ENCODE measurements around the gene FMO5. TPM values are rescaled to one million over a fixed set of nuclear protein-coding genes. Genes with fewer than 3 reads are reported as not detected.

FMO5 gene
- polyA plus RNA-seq, 1 donor from 2014 or later: not detected

GRCh38 chr1:147213271-147213670 lies 11.9 kb downstream of the FMO5 start:
- H3K9me2 ChIP-seq (ENCODE audit: insufficient read depth, low read length): no peaks in the 10 kb centered on the region
- no peaks in the 10 kb centered on the region for H3K27me3 ChIP-seq (ENCODE audit: insufficient read depth, low read depth, low read length)
- H3K36me3 ChIP-seq (ENCODE audit: insufficient read depth, low read length): no peaks in the 10 kb centered on the region
- H3F3A ChIP-seq (ENCODE audit: insufficient read depth, low read length, poor library complexity, severe bottlenecking): no peaks in the 10 kb centered on the region
- H2AFZ ChIP-seq (ENCODE audit: low read depth, low read length): no peak overlapping the region
- no peak overlapping the region for H3K4me3 ChIP-seq (ENCODE audit: low read length)
- H3K9ac ChIP-seq (ENCODE audit: low read length): no peak overlapping the region
- no peaks in the 10 kb centered on the region for H4K20me1 ChIP-seq (ENCODE audit: insufficient read depth)
- no peak overlapping the region for H3K4me2 ChIP-seq (ENCODE audit: low read length)
- no peak overlapping the region for H3K27ac ChIP-seq (ENCODE audit: low read length)
- TF ChIP-seq EP300 (conservative IDR thresholded peaks at IDR 0.05; ENCODE audit: poor library complexity, severe bottlenecking) (no peak), POLR2AphosphoS5 (IDR thresholded peaks at IDR 0.05) (no peak), SMC3 (conservative IDR thresholded peaks at IDR 0.05; ENCODE audit: poor library complexity) (no peak), EZH2 (IDR thresholded peaks at IDR 0.05; ENCODE audit: borderline replicate concordance, insufficient read depth, low read length, poor library complexity, severe bottlenecking) (no peak), TAF1 (IDR thresholded peaks at IDR 0.05; ENCODE audit: low read depth) (no peak), MXI1 (conservative IDR thresholded peaks at IDR 0.05; ENCODE audit: poor library complexity, severe bottlenecking) (no peak), REST (IDR thresholded peaks at IDR 0.05; ENCODE audit: borderline replicate concordance) (no peak), RAD21 (conservative IDR thresholded peaks at IDR 0.05) (no peak)
- TF ChIP-seq, protein P1, sequence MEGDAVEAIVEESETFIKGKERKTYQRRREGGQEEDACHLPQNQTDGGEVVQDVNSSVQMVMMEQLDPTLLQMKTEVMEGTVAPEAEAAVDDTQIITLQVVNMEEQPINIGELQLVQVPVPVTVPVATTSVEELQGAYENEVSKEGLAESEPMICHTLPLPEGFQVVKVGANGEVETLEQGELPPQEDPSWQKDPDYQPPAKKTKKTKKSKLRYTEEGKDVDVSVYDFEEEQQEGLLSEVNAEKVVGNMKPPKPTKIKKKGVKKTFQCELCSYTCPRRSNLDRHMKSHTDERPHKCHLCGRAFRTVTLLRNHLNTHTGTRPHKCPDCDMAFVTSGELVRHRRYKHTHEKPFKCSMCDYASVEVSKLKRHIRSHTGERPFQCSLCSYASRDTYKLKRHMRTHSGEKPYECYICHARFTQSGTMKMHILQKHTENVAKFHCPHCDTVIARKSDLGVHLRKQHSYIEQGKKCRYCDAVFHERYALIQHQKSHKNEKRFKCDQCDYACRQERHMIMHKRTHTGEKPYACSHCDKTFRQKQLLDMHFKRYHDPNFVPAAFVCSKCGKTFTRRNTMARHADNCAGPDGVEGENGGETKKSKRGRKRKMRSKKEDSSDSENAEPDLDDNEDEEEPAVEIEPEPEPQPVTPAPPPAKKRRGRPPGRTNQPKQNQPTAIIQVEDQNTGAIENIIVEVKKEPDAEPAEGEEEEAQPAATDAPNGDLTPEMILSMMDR (IDR thresholded peaks at IDR 0.05; ENCODE audit: poor library complexity, severe bottlenecking): no peak
- H3K9me3 ChIP-seq (ENCODE audit: low read length): no peaks in the 10 kb centered on the region
- no peaks in the 10 kb centered on the region for H3K79me2 ChIP-seq (replicated peaks; ENCODE audit: insufficient read depth, low read length)

GRCh38 chr1:147211577-147211976 lies 13.6 kb downstream of the FMO5 start:
- no peak overlapping the region for H3K27ac ChIP-seq (ENCODE audit: low read length)
- no peaks in the 10 kb centered on the region for H3F3A ChIP-seq (ENCODE audit: insufficient read depth, low read length, poor library complexity, severe bottlenecking)
- no peaks in the 10 kb centered on the region for H3K9me3 ChIP-seq (ENCODE audit: low read length)
- H3K4me2 ChIP-seq (ENCODE audit: low read length): no peak overlapping the region
- H3K4me3 ChIP-seq (ENCODE audit: low read length): no peak overlapping the region
- no peaks in the 10 kb centered on the region for H3K27me3 ChIP-seq (ENCODE audit: insufficient read depth, low read depth, low read length)
- H4K20me1 ChIP-seq (ENCODE audit: insufficient read depth): no peaks in the 10 kb centered on the region
- H3K9ac ChIP-seq (ENCODE audit: low read length): no peak overlapping the region
- no peaks in the 10 kb centered on the region for H3K9me2 ChIP-seq (ENCODE audit: insufficient read depth, low read length)
- TF ChIP-seq POLR2AphosphoS5 (IDR thresholded peaks at IDR 0.05) (no peak), REST (IDR thresholded peaks at IDR 0.05; ENCODE audit: borderline replicate concordance) (no peak), TAF1 (IDR thresholded peaks at IDR 0.05; ENCODE audit: low read depth) (no peak)
- no peaks in the 10 kb centered on the region for H3K79me2 ChIP-seq (replicated peaks; ENCODE audit: insufficient read depth, low read length)
- no peak overlapping the region for H2AFZ ChIP-seq (ENCODE audit: low read depth, low read length)
- H3K36me3 ChIP-seq (ENCODE audit: insufficient read depth, low read length): no peaks in the 10 kb centered on the region
